ENCODE results near the gene TNRC6C. TPM values are rescaled to one million over a fixed set of nuclear protein-coding genes. Genes with fewer than 3 reads are reported as not detected.

The TNRC6C gene
- polyA plus RNA-seq, 2 donors, result 1.2 to 3.4 TPM

- Histone ChIP-seq H3K27me3 (ENCODE audit: control insufficient read depth in 1 of 2, insufficient read depth in 2 of 2, low read length in 2 of 2) (no peaks in the 10 kb centered on the region), H3K4me3 (ENCODE audit: low read depth in 1 of 2, low read length in 2 of 2) (no peak overlapping the region), H3K4me1 (ENCODE audit: control insufficient read depth in 2 of 2, insufficient read depth in 2 of 2, low read length in 1 of 2) (no peaks in the 10 kb centered on the region), H3K36me3 (ENCODE audit: control insufficient read depth in 2 of 2, insufficient read depth in 2 of 2, low read length in 1 of 2) (peaks cover 15 to 33% of the 10 kb centered on the region in 2 donors), H3K9me3 (ENCODE audit: control insufficient read depth in 2 of 2, insufficient read depth in 1 of 2, low read depth in 1 of 2, low read length in 1 of 2) (no peaks in the 10 kb centered on the region), H3K27ac (ENCODE audit: low read depth in 2 of 2, low read length in 1 of 2) (no peak overlapping the region)
- 95 to 96% methylated on average over 10 of the region's 10 CpGs for WGBS, 2 donors
Observed at GRCh38 chr17:78101542-78101941, 143.0 kb downstream of the TNRC6C start.

DNA sequence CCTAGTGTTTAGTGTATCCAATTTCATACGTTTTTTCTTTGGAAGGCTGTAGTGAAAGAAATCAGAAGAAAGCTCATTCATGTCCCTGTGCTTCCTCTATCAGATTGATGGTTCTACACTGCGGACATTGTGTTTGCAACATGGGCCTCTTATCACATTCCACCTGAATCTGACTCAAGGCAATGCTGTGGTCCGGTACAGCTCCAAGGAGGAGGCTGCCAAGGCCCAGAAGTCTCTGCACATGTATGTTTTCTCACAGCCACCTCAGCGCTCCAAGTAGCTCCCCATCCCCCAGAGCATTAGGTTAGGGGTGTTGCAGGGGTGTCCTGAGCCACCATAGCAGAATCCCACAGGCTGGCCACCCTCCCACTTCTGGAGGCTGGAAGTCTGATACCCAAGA is 144.8 kb downstream of the TNRC6C start:
- Histone ChIP-seq H3K9me3 (ENCODE audit: control insufficient read depth in 2 of 2, insufficient read depth in 1 of 2, low read depth in 1 of 2, low read length in 1 of 2) (no peaks in the 10 kb centered on the region), H3K4me1 (ENCODE audit: control insufficient read depth in 2 of 2, insufficient read depth in 2 of 2, low read length in 1 of 2) (no peaks in the 10 kb centered on the region), H3K4me3 (ENCODE audit: low read depth in 1 of 2, low read length in 2 of 2) (no peak overlapping the region), H3K27me3 (ENCODE audit: control insufficient read depth in 1 of 2, insufficient read depth in 2 of 2, low read length in 2 of 2) (no peaks in the 10 kb centered on the region), H3K36me3 (ENCODE audit: control insufficient read depth in 2 of 2, insufficient read depth in 2 of 2, low read length in 1 of 2) (peaks cover 8 to 24% of the 10 kb centered on the region in 2 donors), H3K27ac (ENCODE audit: low read depth in 2 of 2, low read length in 1 of 2) (no peak overlapping the region)
- WGBS, 2 donors, result 68 to 78% methylated on average over 4 of the region's 4 CpGs

GRCh38 chr17:78104540-78104941 is 146.0 kb downstream of the TNRC6C start:
- no peaks in the 10 kb centered on the region for H3K4me1 ChIP-seq (ENCODE audit: control insufficient read depth in 2 of 2, insufficient read depth in 2 of 2, low read length in 1 of 2)
- no peak overlapping the region for H3K27ac ChIP-seq (ENCODE audit: low read depth in 2 of 2, low read length in 1 of 2)
- WGBS, 2 donors, result 95 to 96% methylated on average over 28 of the region's 28 CpGs
- no peak overlapping the region for H3K4me3 ChIP-seq (ENCODE audit: low read depth in 1 of 2, low read length in 2 of 2)
- no peaks in the 10 kb centered on the region for H3K9me3 ChIP-seq (ENCODE audit: control insufficient read depth in 2 of 2, insufficient read depth in 1 of 2, low read depth in 1 of 2, low read length in 1 of 2)
- H3K36me3 ChIP-seq (ENCODE audit: control insufficient read depth in 2 of 2, insufficient read depth in 2 of 2, low read length in 1 of 2), result peaks cover 2 to 22% of the 10 kb centered on the region in 2 donors
- H3K27me3 ChIP-seq (ENCODE audit: control insufficient read depth in 1 of 2, insufficient read depth in 2 of 2, low read length in 2 of 2), result no peaks in the 10 kb centered on the region

GRCh38 chr17:78105101-78105500 is 146.6 kb downstream of the TNRC6C start:
- peaks cover 2 to 20% of the 10 kb centered on the region in 2 donors for H3K36me3 ChIP-seq (ENCODE audit: control insufficient read depth in 2 of 2, insufficient read depth in 2 of 2, low read length in 1 of 2)
- no peak overlapping the region for H3K27ac ChIP-seq (ENCODE audit: low read depth in 2 of 2, low read length in 1 of 2)
- no peaks in the 10 kb centered on the region for H3K9me3 ChIP-seq (ENCODE audit: control insufficient read depth in 2 of 2, insufficient read depth in 1 of 2, low read depth in 1 of 2, low read length in 1 of 2)
- no peaks in the 10 kb centered on the region for H3K4me1 ChIP-seq (ENCODE audit: control insufficient read depth in 2 of 2, insufficient read depth in 2 of 2, low read length in 1 of 2)
- no peaks in the 10 kb centered on the region for H3K27me3 ChIP-seq (ENCODE audit: control insufficient read depth in 1 of 2, insufficient read depth in 2 of 2, low read length in 2 of 2)
- WGBS, 2 donors, result 81 to 88% methylated on average over 16 of the region's 16 CpGs
- no peak overlapping the region for H3K4me3 ChIP-seq (ENCODE audit: low read depth in 1 of 2, low read length in 2 of 2)

GRCh38 chr17:78105551-78105950 is 147.0 kb downstream of the TNRC6C start:
- H3K36me3 ChIP-seq (ENCODE audit: control insufficient read depth in 2 of 2, insufficient read depth in 2 of 2, low read length in 1 of 2), result peaks cover 2 to 20% of the 10 kb centered on the region in 2 donors
- H3K4me3 ChIP-seq (ENCODE audit: low read depth in 1 of 2, low read length in 2 of 2), result no peak overlapping the region
- no peaks in the 10 kb centered on the region for H3K9me3 ChIP-seq (ENCODE audit: control insufficient read depth in 2 of 2, insufficient read depth in 1 of 2, low read depth in 1 of 2, low read length in 1 of 2)
- no peaks in the 10 kb centered on the region for H3K4me1 ChIP-seq (ENCODE audit: control insufficient read depth in 2 of 2, insufficient read depth in 2 of 2, low read length in 1 of 2)
- WGBS, 2 donors, result 56 to 62% methylated on average over 13 of the region's 13 CpGs
- H3K27me3 ChIP-seq (ENCODE audit: control insufficient read depth in 1 of 2, insufficient read depth in 2 of 2, low read length in 2 of 2), result no peaks in the 10 kb centered on the region
- H3K27ac ChIP-seq (ENCODE audit: low read depth in 2 of 2, low read length in 1 of 2), result no peak overlapping the region

DNA sequence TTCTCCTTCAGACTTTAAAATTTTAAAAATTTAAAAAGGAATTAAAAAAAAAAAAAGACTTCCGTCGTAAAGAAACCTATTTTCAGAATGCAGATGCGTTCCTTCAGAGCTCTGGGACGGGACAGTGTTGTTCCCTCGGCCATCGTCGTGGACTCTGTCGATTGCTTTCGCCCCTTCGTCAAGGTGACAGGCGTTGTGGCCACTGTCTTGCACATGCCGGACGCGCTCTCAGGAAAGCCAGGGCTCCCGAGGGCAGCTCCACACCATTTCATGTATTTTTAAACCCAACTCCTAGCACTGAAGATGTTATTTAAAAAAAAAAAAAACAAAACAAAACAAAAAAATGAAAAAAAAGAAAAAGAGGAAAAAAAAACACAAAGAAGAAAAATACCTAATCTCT is 147.7 kb downstream of the TNRC6C start:
- H3K27ac ChIP-seq (ENCODE audit: low read depth in 2 of 2, low read length in 1 of 2), result no peak overlapping the region
- no peaks in the 10 kb centered on the region for H3K4me1 ChIP-seq (ENCODE audit: control insufficient read depth in 2 of 2, insufficient read depth in 2 of 2, low read length in 1 of 2)
- 88% methylated on average over 15 of the region's 15 CpGs for WGBS, 2 donors
- H3K9me3 ChIP-seq (ENCODE audit: control insufficient read depth in 2 of 2, insufficient read depth in 1 of 2, low read depth in 1 of 2, low read length in 1 of 2), result no peaks in the 10 kb centered on the region
- no peak overlapping the region for H3K4me3 ChIP-seq (ENCODE audit: low read depth in 1 of 2, low read length in 2 of 2)
- H3K27me3 ChIP-seq (ENCODE audit: control insufficient read depth in 1 of 2, insufficient read depth in 2 of 2, low read length in 2 of 2), result no peaks in the 10 kb centered on the region
- peaks cover 2 to 22% of the 10 kb centered on the region in 2 donors for H3K36me3 ChIP-seq (ENCODE audit: control insufficient read depth in 2 of 2, insufficient read depth in 2 of 2, low read length in 1 of 2)

DNA sequence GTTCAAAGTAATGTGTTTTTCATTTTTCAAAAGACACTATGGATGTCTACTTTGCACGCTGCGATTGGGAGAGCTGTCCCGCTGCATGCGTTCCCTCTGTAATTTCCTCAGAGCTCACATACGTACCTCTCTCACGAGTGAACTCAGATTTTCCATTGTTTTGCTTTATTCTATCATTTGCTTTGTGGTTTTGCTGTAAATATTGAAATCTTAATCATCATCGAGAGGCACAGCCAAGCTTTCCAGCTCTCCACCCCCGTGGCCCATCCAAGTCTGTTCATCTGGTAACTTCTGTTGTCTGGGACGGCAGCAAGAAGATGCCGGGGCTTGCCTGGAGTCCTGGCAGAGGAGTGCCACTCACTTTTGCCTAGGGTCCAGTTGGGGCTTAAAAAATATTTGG is 149.0 kb downstream of the TNRC6C start:
- 50 to 61% methylated on average over 10 of the region's 10 CpGs for WGBS, 2 donors
- Histone ChIP-seq H3K9me3 (ENCODE audit: control insufficient read depth in 2 of 2, insufficient read depth in 1 of 2, low read depth in 1 of 2, low read length in 1 of 2) (no peaks in the 10 kb centered on the region), H3K4me1 (ENCODE audit: control insufficient read depth in 2 of 2, insufficient read depth in 2 of 2, low read length in 1 of 2) (no peaks in the 10 kb centered on the region), H3K27ac (ENCODE audit: low read depth in 2 of 2, low read length in 1 of 2) (no peak overlapping the region), H3K36me3 (ENCODE audit: control insufficient read depth in 2 of 2, insufficient read depth in 2 of 2, low read length in 1 of 2) (peaks cover 2 to 20% of the 10 kb centered on the region in 2 donors), H3K27me3 (ENCODE audit: control insufficient read depth in 1 of 2, insufficient read depth in 2 of 2, low read length in 2 of 2) (no peaks in the 10 kb centered on the region), H3K4me3 (ENCODE audit: low read depth in 1 of 2, low read length in 2 of 2) (no peak overlapping the region)

- no peaks in the 10 kb centered on the region for H3K27me3 ChIP-seq (ENCODE audit: control insufficient read depth in 1 of 2, insufficient read depth in 2 of 2, low read length in 2 of 2)
- no peaks in the 10 kb centered on the region for H3K4me1 ChIP-seq (ENCODE audit: control insufficient read depth in 2 of 2, insufficient read depth in 2 of 2, low read length in 1 of 2)
- H3K9me3 ChIP-seq (ENCODE audit: control insufficient read depth in 2 of 2, insufficient read depth in 1 of 2, low read depth in 1 of 2, low read length in 1 of 2), result no peaks in the 10 kb centered on the region
- no peak overlapping the region for H3K27ac ChIP-seq (ENCODE audit: low read depth in 2 of 2, low read length in 1 of 2)
- peaks cover 2 to 18% of the 10 kb centered on the region in 2 donors for H3K36me3 ChIP-seq (ENCODE audit: control insufficient read depth in 2 of 2, insufficient read depth in 2 of 2, low read length in 1 of 2)
- H3K4me3 ChIP-seq (ENCODE audit: low read depth in 1 of 2, low read length in 2 of 2), result no peak overlapping the region
- 92 to 93% methylated on average over 21 of the region's 21 CpGs for WGBS, 2 donors
Observed at GRCh38 chr17:78107976-78108725, 149.6 kb downstream of the TNRC6C start.

DNA sequence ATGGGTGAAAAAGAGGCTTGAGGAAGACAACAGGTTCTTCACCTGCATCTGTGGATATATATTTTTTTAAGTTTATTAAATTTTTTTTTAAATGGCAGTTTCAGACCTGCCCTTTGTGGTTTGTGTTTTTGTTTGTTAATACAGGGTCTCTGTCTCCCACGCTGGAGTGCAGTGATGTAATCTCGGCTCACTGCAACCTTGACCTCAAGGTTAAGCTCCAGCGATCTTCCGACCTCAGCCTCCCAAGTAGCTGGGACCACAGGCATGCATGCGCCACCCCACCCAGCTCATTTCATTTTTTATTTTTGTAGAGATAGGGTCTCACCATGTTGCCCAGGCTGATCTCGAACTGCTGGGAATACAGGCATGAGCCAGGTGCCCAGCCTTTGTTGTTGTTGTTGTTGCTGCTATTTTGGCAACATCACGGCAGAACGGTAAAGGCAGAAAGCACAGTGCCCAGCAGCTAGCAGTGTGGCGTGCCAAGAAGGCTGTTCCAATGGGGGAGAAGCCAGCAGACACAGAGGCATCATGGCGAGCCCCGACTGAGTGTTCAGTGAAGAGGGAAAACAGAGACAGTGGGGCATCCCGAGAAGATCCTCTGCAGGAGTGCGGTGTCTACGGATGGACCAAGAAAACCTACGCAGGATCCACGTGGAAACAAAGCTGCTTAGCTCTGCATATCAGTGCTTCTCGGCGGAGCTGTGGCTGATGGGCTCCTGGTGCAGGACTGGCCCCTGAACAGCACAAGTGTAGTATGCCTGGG is 150.4 kb downstream of the TNRC6C start:
- no peaks in the 10 kb centered on the region for H3K27me3 ChIP-seq (ENCODE audit: control insufficient read depth in 1 of 2, insufficient read depth in 2 of 2, low read length in 2 of 2)
- H3K4me1 ChIP-seq (ENCODE audit: control insufficient read depth in 2 of 2, insufficient read depth in 2 of 2, low read length in 1 of 2), result no peaks in the 10 kb centered on the region
- no peak overlapping the region for H3K27ac ChIP-seq (ENCODE audit: low read depth in 2 of 2, low read length in 1 of 2)
- 74 to 78% methylated on average over 18 of the region's 18 CpGs for WGBS, 2 donors
- H3K4me3 ChIP-seq (ENCODE audit: low read depth in 1 of 2, low read length in 2 of 2), result no peak overlapping the region
- peaks cover 2 to 18% of the 10 kb centered on the region in 2 donors for H3K36me3 ChIP-seq (ENCODE audit: control insufficient read depth in 2 of 2, insufficient read depth in 2 of 2, low read length in 1 of 2)
- no peaks in the 10 kb centered on the region for H3K9me3 ChIP-seq (ENCODE audit: control insufficient read depth in 2 of 2, insufficient read depth in 1 of 2, low read depth in 1 of 2, low read length in 1 of 2)

- H3K27me3 ChIP-seq (ENCODE audit: control insufficient read depth in 1 of 2, insufficient read depth in 2 of 2, low read length in 2 of 2), result no peaks in the 10 kb centered on the region
- H3K4me1 ChIP-seq (ENCODE audit: control insufficient read depth in 2 of 2, insufficient read depth in 2 of 2, low read length in 1 of 2), result no peaks in the 10 kb centered on the region
- no peaks in the 10 kb centered on the region for H3K9me3 ChIP-seq (ENCODE audit: control insufficient read depth in 2 of 2, insufficient read depth in 1 of 2, low read depth in 1 of 2, low read length in 1 of 2)
- 83 to 92% methylated on average over 9 of the region's 9 CpGs for WGBS, 2 donors
- no peak overlapping the region for H3K4me3 ChIP-seq (ENCODE audit: low read depth in 1 of 2, low read length in 2 of 2)
- no peak overlapping the region for H3K27ac ChIP-seq (ENCODE audit: low read depth in 2 of 2, low read length in 1 of 2)
- H3K36me3 ChIP-seq (ENCODE audit: control insufficient read depth in 2 of 2, insufficient read depth in 2 of 2, low read length in 1 of 2), result peaks cover 2 to 14% of the 10 kb centered on the region in 2 donors
Observed at GRCh38 chr17:78109489-78109761, 150.9 kb downstream of the TNRC6C start.

Data from esophagus (tissue), 2 donors.